Measurements from ENCODE around the gene ROR1. TPM values are rescaled to one million over a fixed set of nuclear protein-coding genes. Genes with fewer than 3 reads are reported as not detected.

ROR1 gene
- polyA plus RNA-seq, 1 of the 3 experiments (the other 2 are of a cell fraction): 4.0 TPM

DNA sequence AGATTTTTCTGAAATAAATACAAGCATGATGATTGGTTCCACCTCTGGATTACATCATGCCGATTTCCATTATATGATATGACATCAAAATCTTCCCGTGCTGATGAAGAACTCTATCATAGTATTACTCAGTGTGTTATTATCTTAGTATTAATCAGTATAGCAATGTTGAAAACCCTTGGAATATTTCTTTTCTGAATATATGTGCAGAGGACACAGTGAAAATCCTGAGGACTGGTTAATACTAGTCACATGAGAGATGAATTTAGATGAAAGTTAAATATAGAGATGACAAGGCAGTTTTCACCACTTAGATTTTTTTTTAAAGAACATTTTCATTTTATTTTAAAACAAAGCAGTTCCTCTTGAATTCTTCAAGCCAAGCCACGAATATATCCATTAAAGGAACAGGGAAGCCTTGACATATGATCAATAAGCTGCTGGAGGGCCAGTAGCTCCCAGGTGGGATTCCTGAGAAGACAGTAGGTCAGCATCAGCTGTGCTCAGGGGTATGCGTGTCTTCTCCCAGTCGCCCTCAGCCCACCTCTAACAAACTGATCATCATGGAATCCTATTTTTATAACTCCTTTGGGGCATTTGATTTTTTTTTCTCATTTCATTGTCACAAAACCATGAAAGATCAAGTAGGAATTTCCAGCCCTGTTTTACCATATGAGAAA is 373.4 kb downstream of the ROR1 start:
- Histone ChIP-seq H3K27ac (ENCODE audit: low read depth in 2 of 2, low read length in 1 of 2) (no peak overlapping the region), H3K4me2 (no peak overlapping the region), H3K4me1 (ENCODE audit: control insufficient read depth in 1 of 2, insufficient read depth in 2 of 2, low read depth in 1 of 2, low read length in 1 of 2) (peaks cover 0 to 2% of the 10 kb centered on the region in 2 experiments; a peak in 1 of 4 replicates), H4K20me1 (ENCODE audit: insufficient read depth) (no peaks in the 10 kb centered on the region), H2AFZ (ENCODE audit: low read depth) (no peak overlapping the region), H3K4me3 (ENCODE audit: low read depth in 2 of 2, low read length in 1 of 2) (no peak overlapping the region), H3K79me2 (ENCODE audit: insufficient read depth) (no peaks in the 10 kb centered on the region), H3K36me3 (replicated peaks in 1 of 2; ENCODE audit: control insufficient read depth in 1 of 2, insufficient read depth in 2 of 2, low read length in 1 of 2) (peaks cover 0 to 49% of the 10 kb centered on the region in 2 experiments), H3K9ac (no peak overlapping the region), H3K9me3 (no peaks in the 10 kb centered on the region), H3K27me3 (ENCODE audit: insufficient read depth) (no peaks in the 10 kb centered on the region), H3F3A (replicated peaks; ENCODE audit: insufficient read depth) (no peaks in the 10 kb centered on the region), H3K9me2 (no peaks in the 10 kb centered on the region)
- TF ChIP-seq FOXJ3 (CRISPR knock-in tag; IDR thresholded peaks at IDR 0.05): no peak
- TF ChIP-seq, protein P1, sequence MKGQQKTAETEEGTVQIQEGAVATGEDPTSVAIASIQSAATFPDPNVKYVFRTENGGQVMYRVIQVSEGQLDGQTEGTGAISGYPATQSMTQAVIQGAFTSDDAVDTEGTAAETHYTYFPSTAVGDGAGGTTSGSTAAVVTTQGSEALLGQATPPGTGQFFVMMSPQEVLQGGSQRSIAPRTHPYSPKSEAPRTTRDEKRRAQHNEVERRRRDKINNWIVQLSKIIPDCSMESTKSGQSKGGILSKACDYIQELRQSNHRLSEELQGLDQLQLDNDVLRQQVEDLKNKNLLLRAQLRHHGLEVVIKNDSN (IDR thresholded peaks at IDR 0.05; ENCODE audit: borderline replicate concordance, low read depth): no peak
- TF ChIP-seq TCF12 (IDR thresholded peaks at IDR 0.05): peak; percentile 27; the same call in 1 of the 2 replicates
- ChIA-PET POLR2A (interaction anchor here (0.8 kb wide), 1 partner anchor 10 kb away, joined by 3 read pairs; no protein-coding TSS in a partner anchor), CTCF (interaction anchor here (0.9 to 5.6 kb wide), 4 partner anchors 10 to 455 kb away, joined by 3 to 32 read pairs (median 12); partner anchors contain the start of gene ROR1)
- 73% methylated on average over 5 of the region's 5 CpGs for WGBS (ENCODE audit: low lambda C conversion rate)
- no peak for DNase-seq

DNA sequence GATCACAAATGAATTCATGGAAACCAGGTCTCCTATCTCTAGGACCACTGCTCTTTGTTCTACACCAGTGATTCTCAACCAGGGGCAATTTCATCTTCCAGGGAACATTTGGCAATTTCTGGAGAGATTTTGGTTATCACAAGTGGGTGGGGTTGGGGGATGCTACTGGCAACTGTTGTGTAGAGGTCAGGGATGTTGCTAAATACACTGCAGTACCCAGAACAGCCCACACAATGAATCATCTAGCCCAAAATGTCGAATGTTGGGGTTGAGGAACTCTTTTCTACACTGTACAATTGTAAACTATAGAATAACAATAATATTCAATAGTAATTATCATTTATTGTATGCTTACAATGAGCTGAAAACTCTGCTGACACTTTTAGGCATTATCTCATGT is 373.9 kb downstream of the ROR1 start:
- TF ChIP-seq, protein P2, sequence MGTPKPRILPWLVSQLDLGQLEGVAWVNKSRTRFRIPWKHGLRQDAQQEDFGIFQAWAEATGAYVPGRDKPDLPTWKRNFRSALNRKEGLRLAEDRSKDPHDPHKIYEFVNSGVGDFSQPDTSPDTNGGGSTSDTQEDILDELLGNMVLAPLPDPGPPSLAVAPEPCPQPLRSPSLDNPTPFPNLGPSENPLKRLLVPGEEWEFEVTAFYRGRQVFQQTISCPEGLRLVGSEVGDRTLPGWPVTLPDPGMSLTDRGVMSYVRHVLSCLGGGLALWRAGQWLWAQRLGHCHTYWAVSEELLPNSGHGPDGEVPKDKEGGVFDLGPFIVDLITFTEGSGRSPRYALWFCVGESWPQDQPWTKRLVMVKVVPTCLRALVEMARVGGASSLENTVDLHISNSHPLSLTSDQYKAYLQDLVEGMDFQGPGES (IDR thresholded peaks at IDR 0.05; ENCODE audit: low read depth, low read length): no peak
- TF ChIP-seq, protein P3, sequence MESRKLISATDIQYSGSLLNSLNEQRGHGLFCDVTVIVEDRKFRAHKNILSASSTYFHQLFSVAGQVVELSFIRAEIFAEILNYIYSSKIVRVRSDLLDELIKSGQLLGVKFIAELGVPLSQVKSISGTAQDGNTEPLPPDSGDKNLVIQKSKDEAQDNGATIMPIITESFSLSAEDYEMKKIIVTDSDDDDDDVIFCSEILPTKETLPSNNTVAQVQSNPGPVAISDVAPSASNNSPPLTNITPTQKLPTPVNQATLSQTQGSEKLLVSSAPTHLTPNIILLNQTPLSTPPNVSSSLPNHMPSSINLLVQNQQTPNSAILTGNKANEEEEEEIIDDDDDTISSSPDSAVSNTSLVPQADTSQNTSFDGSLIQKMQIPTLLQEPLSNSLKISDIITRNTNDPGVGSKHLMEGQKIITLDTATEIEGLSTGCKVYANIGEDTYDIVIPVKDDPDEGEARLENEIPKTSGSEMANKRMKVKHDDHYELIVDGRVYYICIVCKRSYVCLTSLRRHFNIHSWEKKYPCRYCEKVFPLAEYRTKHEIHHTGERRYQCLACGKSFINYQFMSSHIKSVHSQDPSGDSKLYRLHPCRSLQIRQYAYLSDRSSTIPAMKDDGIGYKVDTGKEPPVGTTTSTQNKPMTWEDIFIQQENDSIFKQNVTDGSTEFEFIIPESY (IDR thresholded peaks at IDR 0.05; ENCODE audit: borderline replicate concordance, low read depth): no peak
- no peak for TF ChIP-seq JUND (IDR thresholded peaks at IDR 0.05)
- no peak for TF ChIP-seq TEAD4 (IDR thresholded peaks at IDR 0.05; ENCODE audit: borderline replicate concordance, insufficient read depth)
- TF ChIP-seq, protein P4, sequence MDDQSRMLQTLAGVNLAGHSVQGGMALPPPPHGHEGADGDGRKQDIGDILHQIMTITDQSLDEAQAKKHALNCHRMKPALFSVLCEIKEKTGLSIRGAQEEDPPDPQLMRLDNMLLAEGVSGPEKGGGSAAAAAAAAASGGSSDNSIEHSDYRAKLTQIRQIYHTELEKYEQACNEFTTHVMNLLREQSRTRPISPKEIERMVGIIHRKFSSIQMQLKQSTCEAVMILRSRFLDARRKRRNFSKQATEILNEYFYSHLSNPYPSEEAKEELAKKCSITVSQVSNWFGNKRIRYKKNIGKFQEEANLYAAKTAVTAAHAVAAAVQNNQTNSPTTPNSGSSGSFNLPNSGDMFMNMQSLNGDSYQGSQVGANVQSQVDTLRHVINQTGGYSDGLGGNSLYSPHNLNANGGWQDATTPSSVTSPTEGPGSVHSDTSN (IDR thresholded peaks at IDR 0.05): no peak
- no peak for TF ChIP-seq FOXM1 (IDR thresholded peaks at IDR 0.05; ENCODE audit: low read depth)
- 53% methylated on average over 1 of the region's 1 CpG for WGBS (ENCODE audit: low lambda C conversion rate)
- Histone ChIP-seq H2AFZ (ENCODE audit: low read depth) (no peak overlapping the region), H3K9me3 (no peaks in the 10 kb centered on the region), H3K9ac (no peak overlapping the region), H3K27me3 (ENCODE audit: insufficient read depth) (no peaks in the 10 kb centered on the region), H3K9me2 (no peaks in the 10 kb centered on the region), H4K20me1 (ENCODE audit: insufficient read depth) (no peaks in the 10 kb centered on the region), H3K36me3 (replicated peaks in 1 of 2; ENCODE audit: control insufficient read depth in 1 of 2, insufficient read depth in 2 of 2, low read length in 1 of 2) (peaks cover 0 to 44% of the 10 kb centered on the region in 2 experiments), H3K27ac (ENCODE audit: low read depth in 2 of 2, low read length in 1 of 2) (no peak overlapping the region; a peak in 1 of 4 replicates), H3K4me3 (ENCODE audit: low read depth in 2 of 2, low read length in 1 of 2) (no peak overlapping the region), H3K4me1 (ENCODE audit: control insufficient read depth in 1 of 2, insufficient read depth in 2 of 2, low read depth in 1 of 2, low read length in 1 of 2) (peaks cover 0 to 2% of the 10 kb centered on the region in 2 experiments; a peak in 1 of 4 replicates), H3F3A (replicated peaks; ENCODE audit: insufficient read depth) (no peaks in the 10 kb centered on the region), H3K4me2 (no peak overlapping the region), H3K79me2 (ENCODE audit: insufficient read depth) (no peaks in the 10 kb centered on the region)
- DNase-seq: no peak
- ChIA-PET CTCF (interaction anchor here (0.6 to 5.6 kb wide), 3 partner anchors 10 to 456 kb away, joined by 3 to 32 read pairs (median 7); no protein-coding TSS in a partner anchor), POLR2A (no interaction called here)
